Activated T-helper 1 cell treated with Interleukin-2 at 50 U/mL for 16 hours (primary cell): Measurements from ENCODE around the gene GSTA3.
A peak's percentile ranks its signal among the peaks of the same experiment; 100 is the strongest.
"Not testable (repeated sequence)": the region's sequence is repeated elsewhere in the genome, so short reads cannot be mapped to it uniquely, and the experiment has no call there.

Source experiments
- DNase-seq: peaks from one replicate; pipeline ENCODE4 v3.0.0-alpha.2; 2020; ENCODE audit warnings: low read depth

GSTA3 gene

GRCh38 chr6:52910091-52910490, 593 bp upstream of the GSTA3 start:
- DNase-seq: no peak

GRCh38 chr6:52909131-52909530, 367 bp downstream of the GSTA3 start:
- DNase-seq: no peak

GRCh38 chr6:52908526-52908925, 972 bp downstream of the GSTA3 start:
- DNase-seq: no peak

- no peak for DNase-seq
Measured at GRCh38 chr6:52904562-52905279, 4.8 kb downstream of the GSTA3 start.

- no peak for DNase-seq
Measured at GRCh38 chr6:52900536-52900935, 9.0 kb downstream of the GSTA3 start.

GRCh38 chr6:52895790-52896189, 13.7 kb downstream of the GSTA3 start:
- not testable (repeated sequence) for DNase-seq

- DNase-seq: no peak
Measured at GRCh38 chr6:52894285-52894684, 15.2 kb downstream of the GSTA3 start.

GRCh38 chr6:52893803-52894202, 15.7 kb downstream of the GSTA3 start:
- no peak for DNase-seq

- no peak for DNase-seq
Measured at GRCh38 chr6:52893221-52893620, 16.3 kb downstream of the GSTA3 start.

- DNase-seq: no peak
Measured at GRCh38 chr6:52890018-52890417, 19.5 kb downstream of the GSTA3 start.

- DNase-seq: no peak
Measured at GRCh38 chr6:52887910-52888524, 21.5 kb downstream of the GSTA3 start.

- peak; percentile 37 for DNase-seq
Measured at GRCh38 chr6:52881996-52882841, 27.3 kb downstream of the GSTA3 start.

GRCh38 chr6:52881662-52881995, 27.9 kb downstream of the GSTA3 start:
- no peak for DNase-seq

GRCh38 chr6:52877786-52878185, 31.7 kb downstream of the GSTA3 start:
- no peak for DNase-seq

- DNase-seq: no peak
Measured at GRCh38 chr6:52877168-52877567, 32.3 kb downstream of the GSTA3 start.

- no peak for DNase-seq
Measured at GRCh38 chr6:52876056-52876787, 33.3 kb downstream of the GSTA3 start.

GRCh38 chr6:52872031-52872430, 37.5 kb downstream of the GSTA3 start:
- DNase-seq: no peak

GRCh38 chr6:52871621-52872020, 37.9 kb downstream of the GSTA3 start:
- no peak for DNase-seq

- not testable (repeated sequence) for DNase-seq
Measured at GRCh38 chr6:52870335-52871091, 39.0 kb downstream of the GSTA3 start.

GRCh38 chr6:52868899-52869298, 40.6 kb downstream of the GSTA3 start:
- not testable (repeated sequence) for DNase-seq

- DNase-seq: no peak
Measured at GRCh38 chr6:52868240-52868639, 41.3 kb downstream of the GSTA3 start.

- DNase-seq: not testable (repeated sequence)
Measured at GRCh38 chr6:52861151-52861550, 48.3 kb downstream of the GSTA3 start.
